SK-N-DZ (cell line): ENCODE measurements around the gene IPO11.
"Not testable (repeated sequence)": the region's sequence is repeated elsewhere in the genome, so short reads cannot be mapped to it uniquely, and the experiment has no call there.

Experiments used
- DNase-seq: peaks from one replicate; pipeline ENCODE4 v3.0.0-alpha.2; 2015; ENCODE audit warnings: low spot score

IPO11 gene

GRCh38 chr5:62448528-62448927, 36.0 kb downstream of the IPO11 start:
- no peak for DNase-seq

- no peak for DNase-seq
Observed at GRCh38 chr5:62450259-62450658, 37.7 kb downstream of the IPO11 start.

GRCh38 chr5:62457071-62457470, 44.5 kb downstream of the IPO11 start:
- DNase-seq, result no peak

GRCh38 chr5:62460578-62460983, 48.0 kb downstream of the IPO11 start:
- DNase-seq, result peak; percentile 38

- no peak for DNase-seq
Observed at GRCh38 chr5:62461561-62461960, 49.0 kb downstream of the IPO11 start.

GRCh38 chr5:62465985-62466925, 53.7 kb downstream of the IPO11 start:
- DNase-seq, result no peak

GRCh38 chr5:62473209-62473608, 60.6 kb downstream of the IPO11 start:
- no peak for DNase-seq

- no peak for DNase-seq
Observed at GRCh38 chr5:62475072-62475471, 62.5 kb downstream of the IPO11 start.

GRCh38 chr5:62477801-62478200, 65.2 kb downstream of the IPO11 start:
- no peak for DNase-seq

- no peak for DNase-seq
Observed at GRCh38 chr5:62483556-62483955, 71.0 kb downstream of the IPO11 start.

- DNase-seq, result no peak
Observed at GRCh38 chr5:62486672-62487071, 74.1 kb downstream of the IPO11 start.

- DNase-seq, result no peak
Observed at GRCh38 chr5:62488531-62488930, 76.0 kb downstream of the IPO11 start.

- no peak for DNase-seq
Observed at GRCh38 chr5:62489471-62489870, 76.9 kb downstream of the IPO11 start.

- no peak for DNase-seq
Observed at GRCh38 chr5:62494772-62495171, 82.2 kb downstream of the IPO11 start.

GRCh38 chr5:62496876-62497275, 84.3 kb downstream of the IPO11 start:
- DNase-seq, result no peak

- DNase-seq, result no peak
Observed at GRCh38 chr5:62498961-62499360, 86.4 kb downstream of the IPO11 start.

- DNase-seq, result no peak
Observed at GRCh38 chr5:62499756-62500155, 87.2 kb downstream of the IPO11 start.

- no peak for DNase-seq
Observed at GRCh38 chr5:62502456-62503101, 90.0 kb downstream of the IPO11 start.

GRCh38 chr5:62504129-62504528, 91.6 kb downstream of the IPO11 start:
- DNase-seq, result no peak

GRCh38 chr5:62506659-62507460, 94.3 kb downstream of the IPO11 start:
- DNase-seq, result no peak

GRCh38 chr5:62508760-62509159, 96.2 kb downstream of the IPO11 start:
- DNase-seq, result not testable (repeated sequence)

GRCh38 chr5:62509806-62510205, 97.2 kb downstream of the IPO11 start:
- DNase-seq, result no peak
